T47D (cell line): Measurements from ENCODE around the gene FAM9A.

Experiments
- DNase-seq, 2 experiments: peaks; one replicate each; pipeline versions ENCODE4 v3.0.0 to v3.0.0-alpha.2; 2011 to 2012; ENCODE audit warnings: low read depth in 1 of 2, low spot score in 1 of 2
- JUND ChIP-seq: IDR thresholded peaks from 2 replicates; pipeline ENCODE4 v1.6.1; 2012; ENCODE audit warnings: low read depth
- in situ Hi-C: cut with HindIII; loops from 2 replicates; pipeline ENCODE4 v1.10.0; 2016; ENCODE audit warnings: low sequenced_read_pairs, low pct_unique_long_range_greater_than_20kb

FAM9A gene

GRCh38 chrX:8801041-8801599, at the start of gene FAM9A:
Gene FAM9A (minus strand): TSS chrX:8801383. CDS start chrX:8800171, 1,212 bp downstream.
- no peak for DNase-seq
- in situ Hi-C loops = no loop called here
- no peak for TF ChIP-seq JUND

GRCh38 chrX:8850478-8850877, 49.3 kb upstream of the FAM9A start:
- TF ChIP-seq JUND = no peak
- in situ Hi-C loops = no loop called here

DNA sequence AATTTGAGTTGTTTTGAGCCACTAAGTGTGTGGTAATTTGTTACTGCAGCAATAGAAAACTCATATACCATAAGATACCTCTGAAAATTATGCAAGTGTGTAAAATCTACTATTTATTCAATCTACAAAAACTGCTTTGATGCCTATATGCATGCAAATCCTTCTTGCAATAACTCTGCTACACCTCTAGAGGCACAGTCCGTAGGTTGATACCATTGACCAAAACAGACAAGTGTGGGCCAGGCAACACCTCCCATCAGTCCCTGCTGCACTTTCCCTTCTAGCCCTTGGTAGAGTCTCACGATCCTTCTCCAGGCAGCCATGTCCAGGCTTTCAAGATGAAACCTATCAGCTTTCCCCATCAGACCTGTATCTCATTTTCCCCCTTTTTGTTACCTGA, 48.8 kb upstream of the FAM9A start:
- DNase-seq = peak in 1 of 2 experiments; percentile 2
- TF ChIP-seq JUND = no peak
- in situ Hi-C loops = no loop called here

More at GRCh38 chrX:8850478-8850877, 49.3 kb upstream of the FAM9A start:
- DNase-seq = no peak

DNA sequence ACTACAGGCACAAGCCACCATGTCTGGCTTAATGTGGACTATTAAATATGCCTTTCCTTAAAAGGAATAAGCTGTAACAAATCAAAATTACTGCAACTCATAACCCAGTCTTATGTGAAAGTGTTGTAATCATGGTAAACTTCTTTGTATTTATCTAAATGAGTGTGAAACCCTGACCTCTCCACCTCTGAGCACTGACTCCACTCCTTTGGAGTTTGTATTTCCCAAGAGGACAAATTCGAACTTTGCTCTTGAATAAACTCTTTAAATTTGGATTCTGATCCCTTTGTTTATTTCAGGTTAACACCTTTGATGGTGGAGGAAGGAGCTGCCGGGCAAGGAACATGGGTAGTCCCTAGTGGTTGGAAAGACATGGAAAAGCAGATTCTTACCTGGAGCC, 48.3 kb upstream of the FAM9A start:
- in situ Hi-C loops = no loop called here
- TF ChIP-seq JUND = no peak
- no peak for DNase-seq

- DNase-seq = no peak
- in situ Hi-C loops = no loop called here
- TF ChIP-seq JUND = no peak
Measured at GRCh38 chrX:8848911-8849310, 47.7 kb upstream of the FAM9A start.

DNA sequence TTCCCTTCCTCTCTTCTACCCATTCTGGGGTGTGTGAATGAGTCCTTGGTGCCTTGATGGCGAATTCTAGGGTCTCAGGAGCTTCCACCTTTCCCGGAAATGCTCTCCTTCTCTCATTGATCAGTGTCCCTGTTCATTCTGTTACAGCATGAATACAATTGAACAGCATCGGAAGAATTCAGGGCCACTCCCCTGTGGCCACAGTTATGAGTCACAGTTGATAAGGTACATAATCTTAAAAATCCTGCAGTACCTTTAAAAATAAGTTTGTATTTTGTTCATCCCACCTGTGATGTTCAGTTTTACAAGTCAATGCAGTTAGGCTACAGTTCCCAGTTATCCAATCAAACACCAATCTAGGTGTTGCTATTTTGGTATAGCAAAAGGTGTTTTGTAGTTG, 47.3 kb upstream of the FAM9A start:
- no peak for TF ChIP-seq JUND
- in situ Hi-C loops = no loop called here
- DNase-seq = no peak

GRCh38 chrX:8847360-8847759, 46.2 kb upstream of the FAM9A start:
- no peak for TF ChIP-seq JUND
- in situ Hi-C loops = no loop called here
- no peak for DNase-seq

DNA sequence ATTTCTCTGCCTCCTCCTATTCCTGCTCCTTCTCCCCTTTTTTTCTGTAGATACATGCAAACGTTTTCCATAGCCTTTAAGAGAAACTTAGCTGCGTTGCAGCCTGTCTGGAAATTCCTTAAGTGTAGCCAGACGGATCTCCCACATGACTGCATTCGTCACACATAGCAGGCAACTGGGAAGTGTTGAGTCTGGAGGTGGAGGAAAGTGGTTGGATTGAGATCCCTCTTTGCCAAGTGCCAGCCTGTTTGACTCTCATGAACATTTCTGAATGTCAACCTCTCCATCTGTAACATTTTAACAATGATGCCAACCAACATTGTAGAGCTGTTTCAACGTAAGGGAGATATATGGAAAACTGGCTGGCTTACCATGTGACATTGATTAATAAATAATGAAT, 45.1 kb upstream of the FAM9A start:
- no peak for TF ChIP-seq JUND
- in situ Hi-C loops = no loop called here
- DNase-seq = no peak

DNA sequence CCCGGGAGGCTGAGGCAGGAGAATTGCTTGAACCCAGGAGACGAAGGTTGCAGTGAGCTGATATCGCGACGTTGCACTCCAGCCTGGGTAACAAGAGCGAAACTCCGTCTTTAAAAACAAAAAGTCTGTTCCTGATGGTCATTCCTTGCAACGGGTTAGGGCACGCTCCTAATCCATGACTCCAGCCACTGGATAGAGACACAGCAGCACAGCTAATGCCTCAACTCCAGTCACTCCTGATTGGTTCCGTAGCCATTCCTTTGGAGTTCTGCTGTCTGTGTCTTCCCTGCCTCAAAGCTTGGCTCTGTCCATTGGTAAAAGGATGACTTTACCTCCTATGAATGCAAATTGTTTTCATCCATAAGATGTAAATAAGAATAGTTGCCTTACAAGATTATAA, 44.3 kb upstream of the FAM9A start:
- no peak for TF ChIP-seq JUND
- in situ Hi-C loops = no loop called here
- no peak for DNase-seq

- in situ Hi-C loops = no loop called here
- DNase-seq = peak in 1 of 2 experiments; percentile 4
- TF ChIP-seq JUND = no peak
Measured at GRCh38 chrX:8845060-8845459, 43.9 kb upstream of the FAM9A start.

DNA sequence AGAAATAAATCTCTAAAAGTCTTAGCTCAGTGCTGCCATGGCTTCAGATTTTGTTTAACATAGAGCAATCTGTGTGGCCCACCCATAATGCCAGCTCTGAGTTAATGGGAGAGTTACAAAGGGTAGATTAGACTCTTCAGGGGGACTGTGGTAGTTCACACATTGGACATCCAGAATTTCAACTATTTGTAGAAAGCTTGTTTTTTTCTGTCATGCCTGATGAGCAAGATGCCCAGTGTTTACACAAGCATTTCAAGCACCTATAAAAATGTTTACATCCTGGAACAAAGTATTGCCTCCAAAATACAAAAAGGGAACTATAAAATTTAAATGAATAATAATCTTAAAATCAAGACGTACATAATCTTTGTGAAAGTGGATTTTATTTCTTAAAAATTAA, 43.0 kb upstream of the FAM9A start:
- no peak for DNase-seq
- no peak for TF ChIP-seq JUND
- in situ Hi-C loops = no loop called here

DNA sequence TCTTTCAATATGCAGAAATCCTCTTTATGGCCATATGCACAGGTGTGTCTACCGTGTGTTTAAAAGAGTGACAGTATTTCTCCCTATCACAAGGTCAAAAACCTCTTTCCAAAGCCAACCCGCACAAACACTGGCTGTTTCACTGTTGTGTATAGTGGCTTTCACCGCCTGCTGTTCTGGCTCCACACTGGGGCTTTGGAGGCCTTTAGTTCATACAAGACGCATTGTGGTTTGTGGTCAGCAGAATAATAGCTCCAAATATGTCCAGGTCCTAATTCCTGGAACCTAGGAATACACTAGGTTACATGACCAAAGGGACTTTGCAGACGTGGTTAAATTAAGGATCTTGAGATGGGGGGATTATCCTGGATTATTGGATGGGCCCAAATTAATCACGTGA, 40.7 kb upstream of the FAM9A start:
- in situ Hi-C loops = no loop called here
- no peak for DNase-seq
- no peak for TF ChIP-seq JUND

DNA sequence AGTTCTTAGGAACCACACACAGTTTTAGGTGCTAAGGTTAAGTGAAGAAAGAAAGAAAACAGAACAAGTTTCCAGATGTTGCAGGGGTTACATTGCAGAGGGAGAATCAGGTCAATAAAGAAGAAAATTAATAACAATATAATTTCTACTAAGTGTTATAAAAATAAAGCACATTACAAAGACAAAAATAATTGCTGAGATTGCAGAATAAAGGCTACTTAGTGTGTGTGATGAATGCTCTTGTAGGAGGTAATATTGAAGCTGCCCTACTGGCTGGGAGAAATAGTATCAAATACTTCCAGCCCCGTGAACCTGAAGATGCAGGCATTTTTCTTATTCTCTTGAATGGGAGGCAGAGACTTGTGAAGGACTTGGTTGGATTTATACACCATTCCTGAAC, 33.2 kb upstream of the FAM9A start:
- no peak for DNase-seq
- in situ Hi-C loops = no loop called here
- no peak for TF ChIP-seq JUND

- no peak for TF ChIP-seq JUND
- in situ Hi-C loops = no loop called here
- no peak for DNase-seq
Measured at GRCh38 chrX:8832582-8833378, 31.6 kb upstream of the FAM9A start.
